Measurements from ENCODE around the gene C2CD4A. TPM values are rescaled to one million over a fixed set of nuclear protein-coding genes. Genes with fewer than 3 reads are reported as not detected.

Gene C2CD4A
- polyA plus RNA-seq, 1 of the 3 experiments (the other 2 are of a cell fraction): not detected

DNA sequence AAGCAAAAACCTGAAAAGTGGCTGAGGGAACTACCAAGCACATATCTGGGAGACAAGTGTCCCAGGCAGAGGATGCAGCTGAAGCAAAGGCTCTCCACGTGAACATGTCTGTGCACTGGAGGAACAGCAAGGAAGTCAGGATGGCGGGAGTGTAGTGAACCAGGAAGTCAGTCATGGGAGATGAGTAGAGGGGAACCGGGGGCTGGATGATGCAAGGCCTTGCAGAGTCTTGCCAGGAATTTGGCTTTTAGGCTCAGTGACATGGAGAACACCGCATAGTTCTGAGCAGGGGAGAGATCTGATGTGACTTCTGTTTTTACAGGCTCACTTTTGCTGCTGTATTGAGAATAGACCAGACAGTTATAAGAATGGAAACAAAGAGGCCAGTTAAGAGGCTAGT is 19.0 kb downstream of the C2CD4A start:
- no peak overlapping the region for H2AFZ ChIP-seq (ENCODE audit: low read depth)
- no peak overlapping the region; a peak in 1 of 4 replicates for H3K27ac ChIP-seq (ENCODE audit: low read depth in 2 of 2, low read length in 1 of 2)
- no peaks in the 10 kb centered on the region for H3K27me3 ChIP-seq (ENCODE audit: insufficient read depth)
- H3K4me2 ChIP-seq: no peak overlapping the region
- H3K36me3 ChIP-seq (replicated peaks in 1 of 2; ENCODE audit: control insufficient read depth in 1 of 2, insufficient read depth in 2 of 2, low read length in 1 of 2): no peaks in the 10 kb centered on the region
- H3K4me1 ChIP-seq (ENCODE audit: control insufficient read depth in 1 of 2, insufficient read depth in 2 of 2, low read depth in 1 of 2, low read length in 1 of 2): peaks cover 3 to 18% of the 10 kb centered on the region in 2 experiments; a peak in 2 of 4 replicates
- no peaks in the 10 kb centered on the region for H3K9me2 ChIP-seq
- DNase-seq: no peak
- ChIA-PET CTCF (interaction anchor here (1.6 kb wide), 1 partner anchor 25 kb away, joined by 3 read pairs; the partner anchor contains the start of gene VPS13C), POLR2A (no interaction called here)
- H3K4me3 ChIP-seq (ENCODE audit: low read depth in 2 of 2, low read length in 1 of 2): no peak overlapping the region
- no peak overlapping the region for H3K9ac ChIP-seq
- no peaks in the 10 kb centered on the region for H3F3A ChIP-seq (replicated peaks; ENCODE audit: insufficient read depth)
- H3K9me3 ChIP-seq: no peaks in the 10 kb centered on the region
- TF ChIP-seq RCOR1 (IDR thresholded peaks at IDR 0.05; ENCODE audit: low read length): no peak
- TF ChIP-seq FOXJ3 (CRISPR knock-in tag; IDR thresholded peaks at IDR 0.05): no peak
- TF ChIP-seq CHD2 (IDR thresholded peaks at IDR 0.05; ENCODE audit: low read length, partially characterized antibody): no peak
- no peak for TF ChIP-seq SMC3 (IDR thresholded peaks at IDR 0.05; ENCODE audit: low read depth, low read length)
- no peak for TF ChIP-seq SIN3A (IDR thresholded peaks at IDR 0.05; ENCODE audit: borderline replicate concordance, low read depth, low read length)
- TF ChIP-seq NFIC (IDR thresholded peaks at IDR 0.05; ENCODE audit: borderline replicate concordance): no peak
- TF ChIP-seq, protein P1, sequence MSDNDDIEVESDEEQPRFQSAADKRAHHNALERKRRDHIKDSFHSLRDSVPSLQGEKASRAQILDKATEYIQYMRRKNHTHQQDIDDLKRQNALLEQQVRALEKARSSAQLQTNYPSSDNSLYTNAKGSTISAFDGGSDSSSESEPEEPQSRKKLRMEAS (IDR thresholded peaks at IDR 0.05; ENCODE audit: low read depth): no peak
- no peak for TF ChIP-seq RXRA (IDR thresholded peaks at IDR 0.05; ENCODE audit: borderline replicate concordance, low read depth)
- no peak for TF ChIP-seq MXI1 (IDR thresholded peaks at IDR 0.05; ENCODE audit: low read depth, low read length)
- no peak for TF ChIP-seq EP300 (IDR thresholded peaks at IDR 0.05; ENCODE audit: borderline replicate concordance in 1 of 2, low read depth in 1 of 2, low read length in 1 of 2)
- TF ChIP-seq, protein P2, sequence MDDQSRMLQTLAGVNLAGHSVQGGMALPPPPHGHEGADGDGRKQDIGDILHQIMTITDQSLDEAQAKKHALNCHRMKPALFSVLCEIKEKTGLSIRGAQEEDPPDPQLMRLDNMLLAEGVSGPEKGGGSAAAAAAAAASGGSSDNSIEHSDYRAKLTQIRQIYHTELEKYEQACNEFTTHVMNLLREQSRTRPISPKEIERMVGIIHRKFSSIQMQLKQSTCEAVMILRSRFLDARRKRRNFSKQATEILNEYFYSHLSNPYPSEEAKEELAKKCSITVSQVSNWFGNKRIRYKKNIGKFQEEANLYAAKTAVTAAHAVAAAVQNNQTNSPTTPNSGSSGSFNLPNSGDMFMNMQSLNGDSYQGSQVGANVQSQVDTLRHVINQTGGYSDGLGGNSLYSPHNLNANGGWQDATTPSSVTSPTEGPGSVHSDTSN (IDR thresholded peaks at IDR 0.05): no peak
- TF ChIP-seq, protein P3, sequence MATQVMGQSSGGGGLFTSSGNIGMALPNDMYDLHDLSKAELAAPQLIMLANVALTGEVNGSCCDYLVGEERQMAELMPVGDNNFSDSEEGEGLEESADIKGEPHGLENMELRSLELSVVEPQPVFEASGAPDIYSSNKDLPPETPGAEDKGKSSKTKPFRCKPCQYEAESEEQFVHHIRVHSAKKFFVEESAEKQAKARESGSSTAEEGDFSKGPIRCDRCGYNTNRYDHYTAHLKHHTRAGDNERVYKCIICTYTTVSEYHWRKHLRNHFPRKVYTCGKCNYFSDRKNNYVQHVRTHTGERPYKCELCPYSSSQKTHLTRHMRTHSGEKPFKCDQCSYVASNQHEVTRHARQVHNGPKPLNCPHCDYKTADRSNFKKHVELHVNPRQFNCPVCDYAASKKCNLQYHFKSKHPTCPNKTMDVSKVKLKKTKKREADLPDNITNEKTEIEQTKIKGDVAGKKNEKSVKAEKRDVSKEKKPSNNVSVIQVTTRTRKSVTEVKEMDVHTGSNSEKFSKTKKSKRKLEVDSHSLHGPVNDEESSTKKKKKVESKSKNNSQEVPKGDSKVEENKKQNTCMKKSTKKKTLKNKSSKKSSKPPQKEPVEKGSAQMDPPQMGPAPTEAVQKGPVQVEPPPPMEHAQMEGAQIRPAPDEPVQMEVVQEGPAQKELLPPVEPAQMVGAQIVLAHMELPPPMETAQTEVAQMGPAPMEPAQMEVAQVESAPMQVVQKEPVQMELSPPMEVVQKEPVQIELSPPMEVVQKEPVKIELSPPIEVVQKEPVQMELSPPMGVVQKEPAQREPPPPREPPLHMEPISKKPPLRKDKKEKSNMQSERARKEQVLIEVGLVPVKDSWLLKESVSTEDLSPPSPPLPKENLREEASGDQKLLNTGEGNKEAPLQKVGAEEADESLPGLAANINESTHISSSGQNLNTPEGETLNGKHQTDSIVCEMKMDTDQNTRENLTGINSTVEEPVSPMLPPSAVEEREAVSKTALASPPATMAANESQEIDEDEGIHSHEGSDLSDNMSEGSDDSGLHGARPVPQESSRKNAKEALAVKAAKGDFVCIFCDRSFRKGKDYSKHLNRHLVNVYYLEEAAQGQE (IDR thresholded peaks at IDR 0.05; ENCODE audit: low read depth, low read length): no peak
- TF ChIP-seq GATA2 (CRISPR knock-in tag; IDR thresholded peaks at IDR 0.05): no peak
- TF ChIP-seq NRF1 (IDR thresholded peaks at IDR 0.05; ENCODE audit: low read depth, low read length): no peak
- TF ChIP-seq RFX5 (IDR thresholded peaks at IDR 0.05; ENCODE audit: low read length): no peak
- no peak for TF ChIP-seq ELF1 (IDR thresholded peaks at IDR 0.05)
- no peak for TF ChIP-seq TEAD4 (IDR thresholded peaks at IDR 0.05; ENCODE audit: borderline replicate concordance, insufficient read depth)
- TF ChIP-seq TAF1 (IDR thresholded peaks at IDR 0.05; ENCODE audit: borderline replicate concordance, low read depth, low read length): no peak
- no peak for TF ChIP-seq RAD21 (IDR thresholded peaks at IDR 0.05; ENCODE audit: low read length)
- H4K20me1 ChIP-seq (ENCODE audit: insufficient read depth): no peaks in the 10 kb centered on the region
- 71% methylated on average over 4 of the region's 4 CpGs for WGBS (ENCODE audit: low lambda C conversion rate)
- no peaks in the 10 kb centered on the region for H3K79me2 ChIP-seq (ENCODE audit: insufficient read depth)

All from SK-N-SH (cell line).